ENCODE measurements around the gene KCNH2. TPM values are rescaled to one million over a fixed set of nuclear protein-coding genes. Genes with fewer than 3 reads are reported as not detected.

The KCNH2 gene
- total RNA-seq, 1 donor from 2014 or later, result 2.1 TPM

DNA sequence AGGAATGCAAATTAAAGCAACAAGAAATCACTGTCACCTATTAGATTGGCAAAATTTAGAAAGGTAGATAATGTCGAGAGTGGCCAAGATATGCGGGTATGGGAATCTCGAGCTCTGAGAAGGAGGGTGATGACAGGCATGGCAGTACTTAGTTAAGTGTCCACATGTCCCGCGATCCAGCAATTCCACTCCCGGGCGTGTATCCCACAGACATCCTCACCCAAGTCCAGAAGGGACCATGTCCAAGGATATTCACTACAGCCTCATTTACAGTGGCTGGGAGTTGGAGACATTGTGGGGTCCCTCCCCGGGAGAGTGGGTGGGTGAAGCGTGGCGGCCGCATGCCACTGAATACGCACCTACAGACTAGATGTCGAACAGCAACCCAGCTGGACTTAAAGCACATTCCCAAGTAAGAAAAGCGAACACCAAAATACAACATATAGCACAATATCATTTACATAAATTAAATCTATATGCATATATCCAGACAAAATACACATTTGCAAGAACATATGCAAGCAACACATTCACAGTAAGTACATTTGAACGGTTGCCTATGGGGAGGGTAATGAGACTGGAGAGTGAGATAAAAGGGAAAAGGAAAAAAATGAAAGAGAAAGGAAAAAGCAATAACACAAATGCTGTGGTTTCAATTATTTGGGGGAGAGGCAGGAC is 9.9 kb downstream of the KCNH2 start:
- TF ChIP-seq, protein P1, sequence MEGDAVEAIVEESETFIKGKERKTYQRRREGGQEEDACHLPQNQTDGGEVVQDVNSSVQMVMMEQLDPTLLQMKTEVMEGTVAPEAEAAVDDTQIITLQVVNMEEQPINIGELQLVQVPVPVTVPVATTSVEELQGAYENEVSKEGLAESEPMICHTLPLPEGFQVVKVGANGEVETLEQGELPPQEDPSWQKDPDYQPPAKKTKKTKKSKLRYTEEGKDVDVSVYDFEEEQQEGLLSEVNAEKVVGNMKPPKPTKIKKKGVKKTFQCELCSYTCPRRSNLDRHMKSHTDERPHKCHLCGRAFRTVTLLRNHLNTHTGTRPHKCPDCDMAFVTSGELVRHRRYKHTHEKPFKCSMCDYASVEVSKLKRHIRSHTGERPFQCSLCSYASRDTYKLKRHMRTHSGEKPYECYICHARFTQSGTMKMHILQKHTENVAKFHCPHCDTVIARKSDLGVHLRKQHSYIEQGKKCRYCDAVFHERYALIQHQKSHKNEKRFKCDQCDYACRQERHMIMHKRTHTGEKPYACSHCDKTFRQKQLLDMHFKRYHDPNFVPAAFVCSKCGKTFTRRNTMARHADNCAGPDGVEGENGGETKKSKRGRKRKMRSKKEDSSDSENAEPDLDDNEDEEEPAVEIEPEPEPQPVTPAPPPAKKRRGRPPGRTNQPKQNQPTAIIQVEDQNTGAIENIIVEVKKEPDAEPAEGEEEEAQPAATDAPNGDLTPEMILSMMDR (IDR thresholded peaks at IDR 0.05; ENCODE audit: insufficient read depth, low read length, poor library complexity, severe bottlenecking), result no peak
- Histone ChIP-seq H3K4me3 (ENCODE audit: low read depth, low read length) (no peak overlapping the region), H3K36me3 (ENCODE audit: control insufficient read depth, insufficient read depth, low read length) (no peaks in the 10 kb centered on the region), H3K27me3 (ENCODE audit: control insufficient read depth, insufficient read depth, low read length) (peaks cover 67% of the 10 kb centered on the region)
- DNase-seq (ENCODE audit: low read depth), result no peak

DNA sequence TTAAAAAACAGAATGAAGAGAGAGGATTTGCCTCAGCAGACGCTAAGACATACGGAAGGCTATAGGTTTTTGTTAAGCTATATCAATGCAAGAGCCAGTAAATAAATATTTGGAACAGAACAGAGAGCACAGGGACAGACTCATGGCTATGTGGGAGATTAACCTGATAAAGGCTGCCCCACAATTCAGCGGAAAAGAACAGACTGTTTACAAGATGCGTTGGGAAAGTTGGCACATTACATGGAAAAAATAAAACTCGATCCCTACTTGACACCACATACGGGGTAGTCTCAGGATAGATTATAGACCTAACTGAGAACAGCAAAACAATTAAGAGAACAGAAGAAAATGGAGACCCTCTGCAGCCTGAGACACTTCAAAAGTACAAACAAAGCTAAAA is 10.8 kb downstream of the KCNH2 start:
- Histone ChIP-seq H3K4me3 (ENCODE audit: low read depth, low read length) (no peak overlapping the region), H3K27me3 (ENCODE audit: control insufficient read depth, insufficient read depth, low read length) (peaks cover 71% of the 10 kb centered on the region), H3K36me3 (ENCODE audit: control insufficient read depth, insufficient read depth, low read length) (no peaks in the 10 kb centered on the region)
- DNase-seq (ENCODE audit: low read depth), result no peak
- TF ChIP-seq, protein P1 (IDR thresholded peaks at IDR 0.05; ENCODE audit: insufficient read depth, low read length, poor library complexity, severe bottlenecking), result no peak

- TF ChIP-seq, protein P1 (IDR thresholded peaks at IDR 0.05; ENCODE audit: insufficient read depth, low read length, poor library complexity, severe bottlenecking), result peak; percentile 12
- peaks cover 65% of the 10 kb centered on the region for H3K27me3 ChIP-seq (ENCODE audit: control insufficient read depth, insufficient read depth, low read length)
- no peak for DNase-seq (ENCODE audit: low read depth)
- no peak overlapping the region for H3K4me3 ChIP-seq (ENCODE audit: low read depth, low read length)
- H3K36me3 ChIP-seq (ENCODE audit: control insufficient read depth, insufficient read depth, low read length), result no peaks in the 10 kb centered on the region
Measured at GRCh38 chr7:150966002-150966401, 12.1 kb downstream of the KCNH2 start.

- DNase-seq (ENCODE audit: low read depth), result no peak
- peaks cover 61% of the 10 kb centered on the region for H3K27me3 ChIP-seq (ENCODE audit: control insufficient read depth, insufficient read depth, low read length)
- TF ChIP-seq, protein P1 (IDR thresholded peaks at IDR 0.05; ENCODE audit: insufficient read depth, low read length, poor library complexity, severe bottlenecking), result no peak
- no peak overlapping the region for H3K4me3 ChIP-seq (ENCODE audit: low read depth, low read length)
- no peaks in the 10 kb centered on the region for H3K36me3 ChIP-seq (ENCODE audit: control insufficient read depth, insufficient read depth, low read length)
Measured at GRCh38 chr7:150965273-150965830, 12.8 kb downstream of the KCNH2 start.

DNA sequence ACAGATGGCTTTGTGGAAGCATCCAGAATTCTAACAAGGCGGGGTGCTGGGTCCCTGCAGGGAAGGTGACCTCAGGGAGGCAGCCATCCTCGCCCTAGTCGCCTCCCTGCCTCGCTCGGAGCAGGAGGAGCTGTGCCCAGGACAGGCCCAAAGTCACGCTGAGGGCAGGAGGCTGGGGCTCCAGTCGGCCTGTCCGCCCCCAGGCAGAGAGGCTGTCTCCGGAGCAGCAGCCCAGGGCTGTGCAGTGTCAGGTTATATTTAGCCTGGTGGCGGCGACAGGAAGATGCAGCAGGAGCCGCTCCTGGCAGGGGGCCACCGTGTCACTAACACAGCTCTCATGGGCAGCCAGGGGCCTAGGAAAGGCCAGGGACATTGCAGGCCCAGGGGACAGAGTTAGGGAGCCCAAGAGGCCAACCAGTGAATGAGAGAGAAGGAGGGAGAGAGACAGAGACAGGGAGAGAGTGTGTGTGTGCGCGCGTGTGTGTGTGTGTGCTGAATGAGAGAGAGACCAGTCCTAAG is 13.5 kb downstream of the KCNH2 start:
- TF ChIP-seq, protein P1 (IDR thresholded peaks at IDR 0.05; ENCODE audit: insufficient read depth, low read length, poor library complexity, severe bottlenecking), result no peak
- Histone ChIP-seq H3K36me3 (ENCODE audit: control insufficient read depth, insufficient read depth, low read length) (no peaks in the 10 kb centered on the region), H3K4me3 (ENCODE audit: low read depth, low read length) (no peak overlapping the region), H3K27me3 (ENCODE audit: control insufficient read depth, insufficient read depth, low read length) (peaks cover 58% of the 10 kb centered on the region)
- no peak for DNase-seq (ENCODE audit: low read depth)

All from kidney epithelial cell (primary cell).